Right forelimb (tissue), 1 donor: ENCODE measurements around the gene METTL15.
"Not testable (repeated sequence)": the region's sequence is repeated elsewhere in the genome, so short reads cannot be mapped to it uniquely, and the experiment has no call there.

Experiments
- DNase-seq: peaks from one replicate; pipeline ENCODE4 v3.0.0-alpha.2; 2018

METTL15 gene

DNA sequence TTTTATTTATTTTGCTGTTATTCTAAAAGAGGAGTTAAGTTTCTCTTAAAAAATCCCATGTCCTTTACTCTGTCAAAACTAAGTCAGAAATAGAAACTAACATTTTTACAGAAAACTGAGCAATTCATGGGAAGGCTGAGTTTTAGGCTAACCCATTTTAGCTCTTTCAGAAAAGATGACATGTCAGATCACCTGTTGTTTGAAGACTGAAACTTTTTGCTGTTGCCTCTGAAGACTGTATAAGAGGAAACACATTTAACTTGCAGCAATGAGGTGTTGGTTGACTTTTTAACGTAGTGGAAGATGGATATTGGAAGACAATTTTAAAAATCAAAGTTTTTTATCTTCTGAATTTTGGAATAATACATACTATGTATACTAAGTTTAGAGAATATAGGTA, 115.4 kb downstream of the METTL15 start:
- no peak for DNase-seq

DNA sequence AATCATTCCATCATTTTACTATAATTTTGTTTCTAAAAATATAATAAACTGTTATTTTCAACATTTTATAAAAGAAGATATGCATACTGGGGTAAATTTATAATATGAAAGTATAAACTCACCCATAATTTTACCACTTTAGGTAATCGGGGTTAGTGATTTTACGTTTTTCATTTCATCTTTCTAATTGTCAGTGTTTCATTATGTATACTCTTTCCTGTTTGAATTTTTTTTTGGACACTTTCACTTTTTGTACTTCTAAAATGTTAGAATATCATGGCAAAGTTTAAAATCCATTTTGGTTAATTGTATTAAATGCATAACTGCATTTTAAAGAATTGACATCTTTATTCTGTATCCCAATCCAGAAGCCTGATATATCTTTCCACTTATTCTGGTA, 115.8 kb downstream of the METTL15 start:
- no peak for DNase-seq

GRCh38 chr11:28227460-28227859, 119.3 kb downstream of the METTL15 start:
- no peak for DNase-seq

GRCh38 chr11:28228196-28228895, 120.2 kb downstream of the METTL15 start:
- no peak for DNase-seq

GRCh38 chr11:28231475-28231874, 123.3 kb downstream of the METTL15 start:
- DNase-seq, result no peak

DNA sequence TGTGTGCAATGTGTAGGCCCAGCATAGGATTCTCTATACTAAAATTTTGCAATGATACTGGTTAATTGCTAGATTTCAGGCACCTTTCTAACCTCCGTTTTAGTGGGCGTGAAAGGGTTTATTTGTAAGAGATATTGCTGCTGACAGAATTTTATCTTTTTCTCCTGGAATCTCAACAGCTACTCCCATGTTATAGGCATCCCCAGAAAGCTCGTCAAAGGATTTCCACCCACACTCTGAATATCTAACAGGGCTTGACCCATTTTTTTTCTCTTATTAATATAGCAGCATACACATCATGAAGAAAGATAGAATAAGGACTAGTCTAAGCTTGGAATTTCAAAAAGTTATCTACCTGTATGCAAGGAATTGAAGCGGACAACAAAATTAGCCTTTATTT, 124.5 kb downstream of the METTL15 start:
- DNase-seq, result no peak

DNA sequence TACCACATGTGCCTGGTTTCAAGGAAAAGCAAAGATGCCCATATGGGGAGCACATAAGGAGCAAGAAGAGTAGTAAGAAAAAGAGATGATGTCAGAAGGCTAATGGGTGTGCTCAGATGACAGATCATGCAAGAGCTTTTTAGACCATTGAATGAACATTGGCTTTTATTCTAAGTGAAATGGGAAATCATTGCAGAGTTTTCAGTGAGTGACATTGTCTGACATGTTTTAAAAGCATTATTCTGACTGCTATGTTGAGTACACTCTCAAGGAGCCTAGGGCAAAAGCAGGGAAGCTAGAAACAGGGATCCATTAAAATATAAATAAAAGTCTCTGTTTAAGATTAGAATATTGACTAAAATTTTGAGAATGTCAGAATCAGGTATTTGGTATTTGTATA, 133.6 kb downstream of the METTL15 start:
- DNase-seq, result no peak

DNA sequence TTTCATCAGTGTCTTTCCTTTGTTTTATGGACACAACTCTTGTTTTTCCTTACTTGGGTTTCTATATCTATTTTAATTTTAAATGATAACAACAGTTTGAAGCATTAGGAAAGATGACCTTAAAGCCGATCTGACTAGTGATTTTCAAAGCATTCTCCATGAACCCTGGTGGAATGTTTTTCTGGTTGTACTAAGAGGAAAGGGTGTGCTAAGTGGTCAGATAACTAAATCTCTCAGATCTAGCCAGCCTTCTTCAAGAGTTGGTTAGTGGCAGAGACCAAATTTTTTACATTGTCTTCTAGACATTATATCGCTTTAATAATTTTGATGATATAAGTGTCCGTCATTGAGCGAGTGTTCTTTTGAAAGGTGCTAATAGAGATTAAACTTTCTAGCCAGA, 134.4 kb downstream of the METTL15 start:
- no peak for DNase-seq

DNA sequence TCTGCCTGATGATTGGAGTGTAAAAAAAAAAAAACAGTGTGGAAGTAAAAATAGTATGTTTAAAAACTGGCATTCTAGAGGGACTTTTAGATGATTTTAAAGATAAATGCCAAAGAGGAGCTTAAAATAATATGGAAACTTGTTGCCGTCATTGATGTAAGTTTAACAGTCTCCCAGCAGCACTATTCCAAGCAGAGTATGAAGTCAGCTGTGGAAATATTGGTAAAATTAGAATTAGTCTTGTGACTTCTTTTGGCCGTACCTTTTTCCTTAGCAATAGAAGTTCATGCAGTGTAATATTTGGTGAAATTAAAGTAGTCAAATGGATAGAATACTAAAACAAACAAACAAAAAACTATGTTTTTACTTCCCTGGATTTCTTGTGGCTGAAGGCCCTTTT, 134.9 kb downstream of the METTL15 start:
- DNase-seq, result no peak

GRCh38 chr11:28243581-28243980, 135.4 kb downstream of the METTL15 start:
- DNase-seq, result no peak

DNA sequence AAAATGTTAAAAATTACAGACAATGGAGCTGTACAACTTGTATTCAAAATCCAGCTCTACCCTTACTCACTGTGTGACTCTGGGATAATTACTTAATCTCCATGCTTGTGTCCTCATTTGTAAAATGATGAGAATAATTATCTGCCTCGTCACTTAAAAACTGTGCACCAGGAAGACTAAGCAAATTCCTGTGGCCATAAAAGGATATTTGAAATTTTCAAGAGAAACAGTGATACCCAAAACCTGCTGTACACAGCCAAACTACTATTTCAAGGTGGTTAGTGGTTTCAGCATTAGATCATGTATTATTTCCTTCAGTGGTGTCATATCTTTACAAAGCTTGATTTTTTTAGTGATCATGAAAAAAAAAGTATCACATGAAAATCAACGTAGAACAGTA, 136.9 kb downstream of the METTL15 start:
- no peak for DNase-seq

- no peak for DNase-seq
These were observed 142.0 kb downstream of the METTL15 start for GRCh38 chr11:28250192-28250591.

DNA sequence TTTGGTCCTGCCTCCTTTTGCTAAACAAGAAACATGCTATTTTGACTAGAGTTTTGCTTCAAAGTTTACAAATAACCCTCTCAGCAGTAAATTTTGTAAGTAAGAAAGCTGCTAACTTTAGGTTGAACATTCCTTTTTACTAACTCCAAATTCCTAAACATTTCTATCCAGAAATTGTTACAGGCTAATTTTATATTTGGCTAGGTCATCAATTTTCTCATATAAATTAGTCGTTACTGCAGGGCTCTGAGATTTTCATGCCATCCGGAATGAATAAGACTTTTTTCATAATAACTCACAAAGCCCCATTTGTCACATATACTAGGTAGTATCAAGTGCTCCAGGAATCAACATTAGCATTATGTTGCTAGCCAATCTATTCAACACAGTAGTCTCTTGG, 143.1 kb downstream of the METTL15 start:
- no peak for DNase-seq

GRCh38 chr11:28257761-28258160, 149.6 kb downstream of the METTL15 start:
- DNase-seq, result no peak

- no peak for DNase-seq
These were observed 151.1 kb downstream of the METTL15 start for GRCh38 chr11:28259177-28259843.

GRCh38 chr11:28268925-28269324, 160.7 kb downstream of the METTL15 start:
- DNase-seq, result no peak

DNA sequence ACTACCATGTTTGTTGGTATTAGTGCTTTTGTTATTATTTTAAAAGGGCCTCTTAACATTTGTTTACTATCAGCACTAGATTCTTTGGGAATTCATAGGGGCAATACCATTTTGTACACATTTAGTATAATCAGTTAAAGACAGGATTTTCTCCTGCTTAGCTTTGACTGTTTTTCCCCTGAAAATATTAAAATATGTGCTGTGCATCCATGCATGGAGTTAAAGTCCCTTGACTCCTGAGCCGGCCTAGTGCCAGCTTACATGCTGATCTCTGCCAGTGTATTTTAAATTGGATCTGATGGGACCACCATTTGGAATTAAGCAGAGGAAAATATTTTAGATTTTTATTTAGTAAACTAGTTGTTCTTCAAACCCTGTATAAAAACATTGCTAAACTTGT, 161.4 kb downstream of the METTL15 start:
- DNase-seq, result no peak

DNA sequence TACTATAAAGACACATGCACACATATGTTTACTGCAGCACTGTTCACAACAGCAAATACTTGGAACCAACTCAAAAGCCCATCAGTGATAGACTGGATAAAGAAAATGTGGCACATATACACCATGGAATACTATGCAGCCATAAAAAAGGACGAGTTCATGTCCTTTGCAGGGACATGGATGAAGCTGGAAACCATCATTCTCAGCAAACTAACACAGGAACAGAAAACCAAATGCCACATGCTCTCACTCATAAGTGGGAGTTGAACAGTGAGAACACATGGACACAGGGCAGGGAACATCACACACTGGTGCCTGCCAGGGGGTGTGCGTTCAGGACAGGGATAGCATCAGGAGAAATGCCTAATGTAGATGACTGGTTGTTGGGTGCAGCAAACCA, 164.1 kb downstream of the METTL15 start:
- DNase-seq, result not testable (repeated sequence)

DNA sequence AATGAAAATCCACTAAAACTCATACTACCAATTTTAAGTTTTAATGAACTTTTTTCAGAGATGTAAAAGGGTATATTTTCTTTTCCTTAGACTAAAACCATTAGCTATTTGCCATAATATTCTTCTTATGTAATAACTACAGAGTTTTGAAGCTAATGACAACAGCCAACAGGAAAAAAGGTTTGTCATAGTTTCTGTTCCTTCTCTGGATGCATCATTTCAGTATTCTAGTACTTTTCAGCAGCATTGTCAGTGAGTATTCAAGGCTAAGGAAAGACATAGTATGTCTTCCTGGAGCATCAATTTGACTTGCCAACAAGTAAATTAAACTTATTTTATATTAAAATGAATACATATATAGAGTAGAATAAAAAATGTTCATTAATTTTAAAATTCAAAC, 166.0 kb downstream of the METTL15 start:
- no peak for DNase-seq

- no peak for DNase-seq
These were observed 176.0 kb downstream of the METTL15 start for GRCh38 chr11:28284196-28284595.

DNA sequence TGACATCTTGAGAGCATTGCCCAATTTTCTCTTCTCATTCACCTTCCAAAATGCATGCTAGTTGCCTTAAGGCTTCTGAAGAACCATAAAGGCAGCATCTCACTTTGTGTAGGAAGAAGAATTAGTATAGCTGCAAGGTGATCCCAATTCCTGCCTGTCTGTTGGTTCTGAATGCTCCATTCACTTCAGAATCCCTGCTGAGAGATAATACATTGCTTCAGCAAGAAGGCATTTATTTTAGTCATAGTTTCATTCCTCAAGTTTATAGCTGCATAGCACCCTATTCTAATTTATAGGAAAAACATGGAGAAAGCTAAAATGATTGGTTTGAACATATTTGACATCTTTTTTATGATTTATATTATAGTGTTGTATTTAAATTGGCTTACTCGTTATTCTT, 181.3 kb downstream of the METTL15 start:
- no peak for DNase-seq

GRCh38 chr11:28290995-28291394, 182.8 kb downstream of the METTL15 start:
- DNase-seq, result not testable (repeated sequence)

- DNase-seq, result no peak
These were observed 188.2 kb downstream of the METTL15 start for GRCh38 chr11:28296426-28296825.

- DNase-seq, result no peak
These were observed 190.0 kb downstream of the METTL15 start for GRCh38 chr11:28298209-28298608.
